ENCODE measurements around the gene PLN.

The PLN gene

GRCh38 chr6:118548136-118548535 lies at the start of gene PLN:
Gene PLN (plus strand): TSS chr6:118548296. CDS start chr6:118558922, 10,626 bp downstream.
- Mint-ChIP-seq H3K27me3 (ENCODE audit: low read depth, poor library complexity) (no peaks in the 10 kb centered on the region), H3K36me3 (ENCODE audit: low read depth) (no peaks in the 10 kb centered on the region), H3K4me3 (no peak within 1 kb of the TSS), H3K9me3 (no peaks in the 10 kb centered on the region), H3K27ac (no peak within 1 kb of the TSS), H3K4me1 (peaks cover 4% of the 10 kb centered on the region)
- DNase-seq = no peak
- no peak for TF ChIP-seq CTCF (IDR thresholded peaks at IDR 0.05)

- peaks cover 28% of the 10 kb centered on the region for H3K9me3 Mint-ChIP-seq
- H3K4me3 Mint-ChIP-seq = no peak overlapping the region
- DNase-seq = no peak
- TF ChIP-seq CTCF (IDR thresholded peaks at IDR 0.05) = no peak
- H3K27me3 Mint-ChIP-seq (ENCODE audit: low read depth, poor library complexity) = no peaks in the 10 kb centered on the region
- peaks cover 62% of the 10 kb centered on the region for H3K36me3 Mint-ChIP-seq (ENCODE audit: low read depth)
- no peak overlapping the region for H3K27ac Mint-ChIP-seq
- H3K4me1 Mint-ChIP-seq = peaks cover 7% of the 10 kb centered on the region
Observed at GRCh38 chr6:118500130-118501015, 47.7 kb upstream of the PLN start.

- Mint-ChIP-seq H3K36me3 (ENCODE audit: low read depth) (peaks cover 58% of the 10 kb centered on the region), H3K27me3 (ENCODE audit: low read depth, poor library complexity) (no peaks in the 10 kb centered on the region), H3K4me1 (peaks cover 7% of the 10 kb centered on the region), H3K4me3 (no peak overlapping the region), H3K9me3 (peaks cover 28% of the 10 kb centered on the region), H3K27ac (peak overlapping the region; percentile 76)
- no peak for TF ChIP-seq CTCF (IDR thresholded peaks at IDR 0.05)
- DNase-seq = no peak
Observed at GRCh38 chr6:118501099-118501498, 47.0 kb upstream of the PLN start.

- TF ChIP-seq CTCF (IDR thresholded peaks at IDR 0.05) = no peak
- Mint-ChIP-seq H3K4me3 (no peak overlapping the region), H3K9me3 (peaks cover 28% of the 10 kb centered on the region), H3K27ac (peak overlapping the region; percentile 76), H3K36me3 (ENCODE audit: low read depth) (peaks cover 58% of the 10 kb centered on the region), H3K4me1 (peaks cover 7% of the 10 kb centered on the region), H3K27me3 (ENCODE audit: low read depth, poor library complexity) (no peaks in the 10 kb centered on the region)
- no peak for DNase-seq
Observed at GRCh38 chr6:118501765-118502164, 46.3 kb upstream of the PLN start.

GRCh38 chr6:118502169-118502568 lies 45.9 kb upstream of the PLN start:
- Mint-ChIP-seq H3K4me1 (peaks cover 7% of the 10 kb centered on the region), H3K36me3 (ENCODE audit: low read depth) (peaks cover 58% of the 10 kb centered on the region), H3K27me3 (ENCODE audit: low read depth, poor library complexity) (no peaks in the 10 kb centered on the region), H3K27ac (no peak overlapping the region), H3K9me3 (peaks cover 28% of the 10 kb centered on the region), H3K4me3 (no peak overlapping the region)
- TF ChIP-seq CTCF (IDR thresholded peaks at IDR 0.05) = no peak
- no peak for DNase-seq

GRCh38 chr6:118504611-118505010 lies 43.5 kb upstream of the PLN start:
- Mint-ChIP-seq H3K4me3 (no peak overlapping the region), H3K36me3 (ENCODE audit: low read depth) (peaks cover 48% of the 10 kb centered on the region), H3K9me3 (peaks cover 27% of the 10 kb centered on the region), H3K4me1 (peaks cover 7% of the 10 kb centered on the region), H3K27me3 (ENCODE audit: low read depth, poor library complexity) (no peaks in the 10 kb centered on the region), H3K27ac (no peak overlapping the region)
- DNase-seq = no peak
- no peak for TF ChIP-seq CTCF (IDR thresholded peaks at IDR 0.05)

Data from nephron progenitor cell (in vitro differentiated cells).